Natural killer cell (primary cell): Measurements from ENCODE around the gene EDIL3. TPM values are rescaled to one million over a fixed set of nuclear protein-coding genes. Genes with fewer than 3 reads are reported as not detected.

Source experiments
- ATAC-seq, 3 donors: fragments of 150-1000 bp in 2 of 3; fragments of 200-7000 bp in 1 of 3; cut with Tn5 transposase; 1 replicate in 1 of 3; 2 replicates in 2 of 3; pipeline ENCODE4 v1.10.0; 2021; ENCODE audit warnings: mild to moderate bottlenecking in 2 of 3, moderate library complexity in 2 of 3
- DNase-seq, 2 donors: peaks; one replicate each; pipeline versions ENCODE4 v3.0.0 to v3.0.0-alpha.2; 2013 to 2021; ENCODE audit warnings: mixed read lengths in 1 of 2
- H3K27ac ChIP-seq: one replicate; pipeline ENCODE4 v1.5.1; 2013; ENCODE audit warnings: mild to moderate bottlenecking, low read length
- H3K27me3 ChIP-seq: one replicate; pipeline ENCODE4 v1.6.1; 2013; ENCODE audit warnings: low read length; ENCODE audit not compliant: control insufficient read depth, insufficient read depth
- H3K36me3 ChIP-seq: one replicate; pipeline ENCODE4 v1.6.1; 2013; ENCODE audit warnings: low read length; ENCODE audit not compliant: control insufficient read depth, insufficient read depth
- H3K4me1 ChIP-seq: one replicate; pipeline ENCODE4 v1.6.1; 2013; ENCODE audit warnings: low read length; ENCODE audit not compliant: control insufficient read depth, insufficient read depth
- H3K4me3 ChIP-seq: one replicate; pipeline ENCODE4 v1.5.1; 2013; ENCODE audit warnings: low read length
- H3K9me3 ChIP-seq: one replicate; pipeline ENCODE4 v1.6.1; 2013; ENCODE audit warnings: low read length; ENCODE audit not compliant: control insufficient read depth, insufficient read depth
- H3K27ac Mint-ChIP-seq, 2 donors: one replicate each; pipeline ENCODE4 v1.8.0; 2022; ENCODE audit warnings: mild to moderate bottlenecking in 2 of 2, mixed read lengths in 2 of 2, moderate library complexity in 1 of 2
- H3K27me3 Mint-ChIP-seq, 2 donors: one replicate each; pipeline ENCODE4 v1.8.0; 2022; ENCODE audit warnings: low read depth in 2 of 2, mixed read lengths in 2 of 2
- H3K36me3 Mint-ChIP-seq: one replicate; pipeline ENCODE4 v1.8.0; 2022; ENCODE audit warnings: mixed read lengths
- H3K4me1 Mint-ChIP-seq, 2 donors: one replicate each; pipeline ENCODE4 v1.8.0; 2022; ENCODE audit warnings: mixed read lengths in 2 of 2
- H3K4me3 Mint-ChIP-seq: one replicate; pipeline ENCODE4 v1.8.0; 2022; ENCODE audit warnings: mild to moderate bottlenecking, moderate library complexity, mixed read lengths
- H3K9me3 Mint-ChIP-seq, 2 donors: one replicate each; pipeline ENCODE4 v1.8.0; 2022; ENCODE audit warnings: mixed read lengths in 2 of 2
- CTCF ChIP-seq: fragments of 200-600 bp; IDR thresholded peaks from one replicate; pipeline ENCODE4 v1.8.0; 2022; ENCODE audit warnings: antibody characterized with exemption
- WGBS: methylation state at CpG from one replicate; pipeline ENCODE4 v1.1.7; 2013; ENCODE audit warnings: missing lambda C conversion rate; ENCODE audit not compliant: insufficient coverage; 5-methylcytosine and 5-hydroxymethylcytosine counted together
- intact Hi-C: fragments of 100-400 bp; cut with micrococcal nuclease; formaldehyde crosslinking; loops from one replicate; pipeline ENCODE4 v1.14.2; 2022
- total RNA-seq, 4 donors: library from RNA; stranded (reverse); fragments of 120-200 nt in 1 of 4; gene quantifications; one replicate each; pipeline versions ENCODE4 v1.2.3 to v1.2.4, GENCODE V29; 2013 to 2022

Gene EDIL3
- not detected for total RNA-seq
- total RNA-seq (2013) = not detected

- H3K4me1 ChIP-seq = peaks cover 2% of the 10 kb centered on the region
- ATAC-seq = no peak
- Mint-ChIP-seq H3K27me3 (peaks cover 26 to 32% of the 10 kb centered on the region in 2 donors), H3K36me3 (no peaks in the 10 kb centered on the region), H3K4me1 (peaks cover 0 to 6% of the 10 kb centered on the region in 2 donors), H3K9me3 (peaks cover 3 to 5% of the 10 kb centered on the region in 2 donors), H3K27ac (no peak within 1 kb of the TSS), H3K4me3 (no peak within 1 kb of the TSS)
- H3K27ac ChIP-seq = no peak within 1 kb of the TSS
- no peaks in the 10 kb centered on the region for H3K36me3 ChIP-seq
- DNase-seq = no peak
- no peak within 1 kb of the TSS for H3K4me3 ChIP-seq
- TF ChIP-seq CTCF = no peak
- H3K9me3 ChIP-seq = peaks cover 4% of the 10 kb centered on the region
- 2% methylated on average over 51 of the region's 54 CpGs for WGBS
- peaks cover 17% of the 10 kb centered on the region for H3K27me3 ChIP-seq
- intact Hi-C loops = no loop called here
These were observed at the start of gene EDIL3 for GRCh38 chr5:84384604-84385575. TSS of gene EDIL3 (minus strand) at chr5:84384880. CDS start at chr5:84384374, 506 bp downstream.

- H3K4me3 ChIP-seq = no peak overlapping the region
- no peak overlapping the region for H3K27ac Mint-ChIP-seq
- no peaks in the 10 kb centered on the region for H3K4me1 ChIP-seq
- ATAC-seq (no peak), DNase-seq (no peak)
- H3K9me3 ChIP-seq = no peaks in the 10 kb centered on the region
- H3K4me1 Mint-ChIP-seq = no peaks in the 10 kb centered on the region
- H3K4me3 Mint-ChIP-seq = no peak overlapping the region
- no peaks in the 10 kb centered on the region for H3K36me3 Mint-ChIP-seq
- WGBS = no CpG with 5 or more reads among the region's 1 CpG
- H3K9me3 Mint-ChIP-seq = peaks cover 5 to 9% of the 10 kb centered on the region in 2 donors
- intact Hi-C loops = no loop called here
- H3K27ac ChIP-seq = no peak overlapping the region
- no peaks in the 10 kb centered on the region for H3K27me3 Mint-ChIP-seq
- no peaks in the 10 kb centered on the region for H3K36me3 ChIP-seq
- H3K27me3 ChIP-seq = no peaks in the 10 kb centered on the region
- TF ChIP-seq CTCF = no peak
These were observed 48.8 kb upstream of the EDIL3 start for GRCh38 chr5:84433461-84433860.

DNA sequence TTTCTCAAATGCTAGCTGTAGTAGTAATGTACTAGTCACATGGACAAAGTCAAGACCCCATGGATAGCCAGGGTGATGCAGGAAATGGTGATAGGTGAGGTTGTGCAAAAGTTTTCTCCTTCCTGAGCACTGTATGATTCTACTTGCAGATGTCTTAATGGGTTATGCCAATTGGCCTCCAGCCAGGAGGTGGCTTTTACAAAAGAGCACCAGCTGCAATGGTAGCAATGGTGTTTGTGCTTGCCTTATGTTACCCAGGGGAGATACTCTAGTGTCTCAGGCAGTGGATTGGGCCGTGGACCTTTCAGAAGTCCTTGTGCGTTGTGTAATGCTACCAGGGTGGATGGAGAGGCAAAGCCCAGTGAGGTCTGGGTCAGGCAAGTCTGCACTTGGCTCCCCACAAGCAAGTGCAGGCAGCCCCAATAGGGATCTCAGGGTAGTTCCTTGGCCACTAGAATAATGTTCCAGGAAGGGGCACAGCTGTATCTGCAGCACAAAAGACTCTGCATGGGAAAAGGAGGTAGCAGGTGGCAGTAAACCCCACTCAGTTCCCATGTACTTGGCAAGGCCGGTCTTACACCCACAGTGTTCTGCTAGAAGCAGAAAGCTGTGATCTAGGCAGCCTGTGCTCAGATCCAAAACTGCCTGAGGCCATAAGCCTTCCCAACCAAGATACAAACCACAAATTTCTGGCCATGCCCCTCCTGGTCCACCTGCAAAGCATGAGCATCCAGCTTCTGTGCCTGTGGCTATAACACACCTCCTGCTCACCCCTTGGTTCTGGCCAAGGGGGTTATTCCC is 46.4 kb upstream of the EDIL3 start:
- H3K4me3 Mint-ChIP-seq = no peak overlapping the region
- Histone ChIP-seq H3K27ac (no peak overlapping the region), H3K4me3 (no peak overlapping the region), H3K27me3 (no peaks in the 10 kb centered on the region), H3K4me1 (no peaks in the 10 kb centered on the region), H3K9me3 (no peaks in the 10 kb centered on the region), H3K36me3 (no peaks in the 10 kb centered on the region)
- no peaks in the 10 kb centered on the region for H3K4me1 Mint-ChIP-seq
- DNase-seq = no peak
- no peaks in the 10 kb centered on the region for H3K27me3 Mint-ChIP-seq
- ATAC-seq = no peak
- TF ChIP-seq CTCF = no peak
- H3K27ac Mint-ChIP-seq = no peak overlapping the region
- H3K36me3 Mint-ChIP-seq = no peaks in the 10 kb centered on the region
- 73% methylated on average over 3 of the region's 3 CpGs for WGBS
- peaks cover 3 to 9% of the 10 kb centered on the region in 2 donors for H3K9me3 Mint-ChIP-seq
- intact Hi-C loops = no loop called here
